GM11168 (cell line): ENCODE measurements around the gene FER.
"Not testable (repeated sequence)": the region's sequence is repeated elsewhere in the genome, so short reads cannot be mapped to it uniquely, and the experiment has no call there.

Experiments used
- in situ Hi-C: fragments of 300-500 bp; cut with MboI; formaldehyde crosslinking; loops from one replicate; pipeline ENCODE4 v1.12.0; 2022; ENCODE audit warnings: low sequenced_read_pairs; ENCODE audit not compliant: unreplicated experiment

Gene FER

GRCh38 chr5:109161914-109162683, 414.4 kb downstream of the FER start:
- in situ Hi-C loops = no loop called here

- in situ Hi-C loops = no loop called here
These were observed 415.6 kb downstream of the FER start for GRCh38 chr5:109163336-109163735.

- in situ Hi-C loops = no loop called here
These were observed 416.3 kb downstream of the FER start for GRCh38 chr5:109164001-109164400.

GRCh38 chr5:109167586-109167985, 419.9 kb downstream of the FER start:
- in situ Hi-C loops = no loop called here

- in situ Hi-C loops = no loop called here
These were observed 420.5 kb downstream of the FER start for GRCh38 chr5:109168151-109168550.

- in situ Hi-C loops = no loop called here
These were observed 423.1 kb downstream of the FER start for GRCh38 chr5:109170629-109171350.

GRCh38 chr5:109171437-109172073, 423.9 kb downstream of the FER start:
- in situ Hi-C loops = not testable (repeated sequence)

GRCh38 chr5:109173036-109173794, 425.5 kb downstream of the FER start:
- in situ Hi-C loops = no loop called here

- in situ Hi-C loops = no loop called here
These were observed 429.5 kb downstream of the FER start for GRCh38 chr5:109177227-109177626.

GRCh38 chr5:109177782-109178181, 430.1 kb downstream of the FER start:
- in situ Hi-C loops = no loop called here

GRCh38 chr5:109180668-109181067, 433.0 kb downstream of the FER start:
- in situ Hi-C loops = no loop called here

GRCh38 chr5:109186759-109187158, 439.1 kb downstream of the FER start:
- in situ Hi-C loops = no loop called here

GRCh38 chr5:109191153-109191558, 443.5 kb downstream of the FER start:
- in situ Hi-C loops = no loop called here

GRCh38 chr5:109192027-109192426, 444.3 kb downstream of the FER start:
- in situ Hi-C loops = no loop called here

- in situ Hi-C loops = no loop called here
These were observed 445.0 kb downstream of the FER start for GRCh38 chr5:109192555-109193281.

- in situ Hi-C loops = no loop called here
These were observed 448.0 kb downstream of the FER start for GRCh38 chr5:109195667-109196066.

GRCh38 chr5:109196087-109196822, 448.6 kb downstream of the FER start:
- in situ Hi-C loops = no loop called here

- in situ Hi-C loops = no loop called here
These were observed 449.1 kb downstream of the FER start for GRCh38 chr5:109196823-109197160.

- in situ Hi-C loops = no loop called here
These were observed 451.6 kb downstream of the FER start for GRCh38 chr5:109199289-109199688.
